GM12878 (cell line): Measurements from ENCODE around the gene STX8. TPM values are rescaled to one million over a fixed set of nuclear protein-coding genes. Genes with fewer than 3 reads are reported as not detected.

ENCODE experiments used
- ATAC-seq: fragments of 200-7000 bp; cut with Tn5 transposase; 3 replicates; pipeline ENCODE4 v1.9.1; 2020; ENCODE audit warnings: mild to moderate bottlenecking, moderate library complexity
- BruUV-seq: library from RNA; stranded (reverse); fragments of 400-500 nt; replicated peaks from 2 replicates; lab custom pipeline; 2021; lab: Mats Ljungman, UMichigan
- CTCF ChIA-PET: fragments of 300-600 bp; sonication (Branson Sonifier 250); formaldehyde crosslinking; extraction: SDS; loops from one replicate; lab custom pipeline; 2021; ENCODE audit warnings: inconsistent platforms; lab: Yijun Ruan, JAX
- POLR2A ChIA-PET: fragments of 350-600 bp; formaldehyde crosslinking; extraction: SDS; loops from one replicate; lab custom pipeline; 2021; ENCODE audit warnings: inconsistent platforms; lab: Charles Lee
- RAD21 ChIA-PET: fragments of 300-600 bp; sonication (Branson Sonifier 250); formaldehyde crosslinking; loops from one replicate; lab custom pipeline; 2023; ENCODE audit warnings: antibody characterized with exemption; ENCODE audit not compliant: unreplicated experiment; lab: Charles Lee
- SMC1A ChIA-PET: fragments of 300-600 bp; sonication (Branson Sonifier 250); formaldehyde crosslinking; loops from one replicate; lab custom pipeline; 2023; ENCODE audit not compliant: unreplicated experiment, uncharacterized antibody; lab: Charles Lee
- DNase-seq: peaks from one replicate; pipeline ENCODE4 v3.0.0-alpha.2; 2011; ENCODE audit warnings: low read depth, low spot score
- FAIRE-seq: peaks from 3 replicates; lab custom pipeline; 2011; peaks lifted over from hg19 to GRCh38; lab: Jason Lieb, UNC
- H2AFZ ChIP-seq: 2 replicates; pipeline ENCODE4 v1.6.0; 2011; ENCODE audit warnings: low read depth, low read length, control low read depth; ENCODE audit not compliant: control insufficient read depth
- H3K27ac ChIP-seq: 2 replicates; pipeline ENCODE4 v1.5.1; 2011; ENCODE audit warnings: control low read depth; ENCODE audit not compliant: control insufficient read depth, insufficient read depth
- H3K27me3 ChIP-seq, 2 experiments: replicated peaks in 1 of 2; 2 replicates each; pipeline versions ENCODE4 v1.6.0 to v1.6.1; 2011; ENCODE audit warnings: low read length in 1 of 2; ENCODE audit not compliant: control insufficient read depth in 2 of 2, insufficient read depth in 2 of 2
- H3K36me3 ChIP-seq, 2 experiments: 2 replicates each; pipeline ENCODE4 v1.5.1; 2011; ENCODE audit warnings: low read length in 1 of 2; ENCODE audit not compliant: control insufficient read depth in 2 of 2, insufficient read depth in 2 of 2
- H3K4me1 ChIP-seq: 2 replicates; pipeline ENCODE4 v1.6.1; 2011; ENCODE audit warnings: mild to moderate bottlenecking, low read length, moderate library complexity, mixed read lengths; ENCODE audit not compliant: control insufficient read depth, insufficient read depth
- H3K4me2 ChIP-seq: 2 replicates; pipeline ENCODE4 v1.6.0; 2011; ENCODE audit warnings: control low read depth; ENCODE audit not compliant: control insufficient read depth, insufficient read depth
- H3K4me3 ChIP-seq: fragments of 200-600 bp; sonication (generic); 2 replicates; pipeline ENCODE4 v1.5.1; 2016
- H3K79me2 ChIP-seq: 2 replicates; pipeline ENCODE4 v1.6.0; 2011; ENCODE audit warnings: low read length; ENCODE audit not compliant: control insufficient read depth, insufficient read depth
- H3K9ac ChIP-seq: 2 replicates; pipeline ENCODE4 v1.8.0; 2011; ENCODE audit warnings: low read length, control low read depth, mixed read lengths; ENCODE audit not compliant: control insufficient read depth, insufficient read depth
- H3K9me3 ChIP-seq: replicated peaks from 3 replicates; pipeline ENCODE4 v1.5.1; 2011; ENCODE audit warnings: mild to moderate bottlenecking, low read length; ENCODE audit not compliant: control insufficient read depth, insufficient read depth
- H4K20me1 ChIP-seq: 2 replicates; pipeline ENCODE4 v1.6.0; 2011; ENCODE audit not compliant: control insufficient read depth, insufficient read depth
- CHD4 ChIP-seq: fragments of 200-600 bp; sonication (generic); IDR thresholded peaks from 2 replicates; pipeline ENCODE4 v1.6.1; 2016; ENCODE audit warnings: mild to moderate bottlenecking
- E2F8 ChIP-seq: fragments of 450-650 bp; IDR thresholded peaks from 2 replicates; pipeline ENCODE4 v1.6.1; 2018; ENCODE audit warnings: mild to moderate bottlenecking, low read depth, moderate library complexity; ENCODE audit not compliant: partially characterized antibody
- RUNX3 ChIP-seq: IDR thresholded peaks from 2 replicates; pipeline ENCODE4 v1.6.1; 2012; ENCODE audit warnings: low read length, inconsistent platforms
- WGBS: methylation state at CpG from one replicate; pipeline ENCODE4 v1.1.6; 2016; ENCODE audit warnings: low lambda C conversion rate; ENCODE audit not compliant: insufficient replicate concordance, insufficient coverage; ENCODE audit errors: missing lambda C conversion rate; 5-methylcytosine and 5-hydroxymethylcytosine counted together
- in situ Hi-C: fragments of 300-500 bp; cut with MboI; formaldehyde crosslinking; loops from 9 replicates; pipeline ENCODE4 v1.14.3; 2018; ENCODE audit warnings: mixed read lengths
- intact Hi-C: fragments of 100-400 bp; cut with micrococcal nuclease; formaldehyde crosslinking; loops from one replicate; pipeline ENCODE4 v1.14.2; 2022; ENCODE audit not compliant: unreplicated experiment
- polyA plus RNA-seq, 11 experiments: library from polyadenylated mRNA; depleted of rRNA in 4 of 11; unstranded in 6 of 11; stranded (reverse) in 5 of 11; fragments of >200 nt; fragmentation: Nextera tagmentation in 4 of 11; fragmentation: Illumina TruSeq in 1 of 11; extraction: Ambion mirVana in 4 of 11; extraction: Trizol in 1 of 11; gene quantifications; 1 replicate in 1 of 11; 2 replicates in 10 of 11; pipeline versions ENCODE4 v1.2.1 to v1.2.3, GENCODE V29; 2011 to 2016; ENCODE audit warnings: inconsistent platforms in 2 of 11, missing spikeins in 2 of 11, low read depth in 1 of 11
- total RNA-seq, 4 experiments: library from RNA; depleted of rRNA in 3 of 4; stranded (reverse); fragments of >200 nt in 3 of 4; fragmentation: Illumina TruSeq in 1 of 4; extraction: Trizol in 1 of 4; gene quantifications; 2 replicates each; pipeline versions ENCODE4 v1.2.1 to v1.2.3, GENCODE V29; 2013 to 2021

The STX8 gene
- total and polyA plus RNA-seq, 10 of the 15 experiments (the other 5 are each of a cell fraction or from before 2014, with no cell fraction given), result 47.9 to 151 (median 72.9) TPM

- Histone ChIP-seq H3K36me3 (no peaks in the 10 kb centered on the region; a peak in 1 of 4 replicates), H3K9me3 (no peaks in the 10 kb centered on the region), H3K4me2 (0 out of 2 replicates have a peak overlapping the region, but pooled peaks have one; percentile 36), H3K9ac (no peak overlapping the region), H3K27me3 (no peaks in the 10 kb centered on the region), H4K20me1 (no peaks in the 10 kb centered on the region), H3K79me2 (no peaks in the 10 kb centered on the region)
- POLR2A ChIA-PET, result no interaction called here
- intact Hi-C loops, result no loop called here
- CTCF ChIA-PET, result interaction anchor here (1.1 kb wide), 1 partner anchor 725 kb away, joined by 3 read pairs; no protein-coding TSS in a partner anchor
- SMC1A ChIA-PET, result interaction anchor here (1.0 kb wide), 1 partner anchor 29 kb away, joined by 3 read pairs; no protein-coding TSS in a partner anchor
- in situ Hi-C loops, result no loop called here
- peak; percentile 25 for DNase-seq
- BruUV-seq, result no TSS peak
- RAD21 ChIA-PET, result interaction anchor here (2.0 kb wide), 1 partner anchor 37 kb away, joined by 4 read pairs; no protein-coding TSS in a partner anchor
- TF ChIP-seq CHD4 (no peak), RUNX3 (peak; percentile 39)
- TF ChIP-seq, all 136 proteins: peak for 1
- Histone ChIP-seq H3K4me3 (peak overlapping the region; percentile 42; the same call in 1 of the 2 replicates), H3K4me1 (no peaks in the 10 kb centered on the region), H2AFZ (no peak overlapping the region), H3K27ac (no peak overlapping the region)
- ATAC-seq (peak; percentile 70), FAIRE-seq (peak; percentile 92)
- WGBS, result 19% methylated on average over 4 of the region's 4 CpGs
Measured at GRCh38 chr17:9470171-9470570, 105.4 kb downstream of the STX8 start.

DNA sequence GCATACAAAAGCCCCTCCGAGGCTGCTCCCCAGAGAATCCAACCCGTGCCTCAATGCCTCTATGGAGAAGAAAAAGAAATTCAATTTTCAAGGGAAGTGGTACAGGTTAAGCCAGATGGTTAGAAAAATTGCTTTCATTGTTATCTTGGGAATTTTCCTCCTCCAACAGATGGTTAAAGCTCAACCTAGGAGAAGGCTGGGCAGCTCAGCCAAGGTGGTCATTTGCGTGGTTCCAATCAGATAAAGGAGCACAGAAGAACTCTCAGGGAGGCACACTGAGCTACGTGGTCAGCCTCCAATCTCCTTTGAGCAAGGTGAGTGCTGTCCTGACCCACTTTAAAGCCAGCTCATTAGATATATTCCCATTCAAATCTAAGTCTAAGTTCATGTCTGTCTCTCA lies 106.7 kb downstream of the STX8 start:
- Histone ChIP-seq H3K27ac (no peak overlapping the region), H3K27me3 (no peaks in the 10 kb centered on the region), H3K4me3 (no peak overlapping the region), H4K20me1 (no peaks in the 10 kb centered on the region), H3K36me3 (no peaks in the 10 kb centered on the region; a peak in 1 of 4 replicates), H3K9ac (no peak overlapping the region), H3K9me3 (no peaks in the 10 kb centered on the region), H3K79me2 (no peaks in the 10 kb centered on the region), H2AFZ (no peak overlapping the region), H3K4me1 (no peaks in the 10 kb centered on the region), H3K4me2 (no peak overlapping the region)
- no peak for TF ChIP-seq E2F8
- CTCF ChIA-PET, result interaction anchor here (1.1 kb wide), 2 partner anchors 86 to 724 kb away, joined by 3 read pairs; no protein-coding TSS in a partner anchor
- DNase-seq (no peak), ATAC-seq (no peak), FAIRE-seq (no peak)
- BruUV-seq, result no TSS peak
- RAD21 ChIA-PET, result interaction anchor here (2.0 kb wide), 1 partner anchor 36 kb away, joined by 4 read pairs; no protein-coding TSS in a partner anchor
- WGBS, result 97% methylated on average over 4 of the region's 4 CpGs
- SMC1A ChIA-PET, result interaction anchor here (1.1 kb wide), 1 partner anchor 66 kb away, joined by 3 read pairs; no protein-coding TSS in a partner anchor
- in situ Hi-C loops (no loop called here), intact Hi-C loops (no loop called here)
- POLR2A ChIA-PET, result interaction anchor here (0.6 kb wide), 1 partner anchor 663 kb away, joined by 3 read pairs; no protein-coding TSS in a partner anchor
